ENCODE results near the gene TCF25.
"Not testable (repeated sequence)": the region's sequence is repeated elsewhere in the genome, so short reads cannot be mapped to it uniquely, and the experiment has no call there.

Gene TCF25

GRCh38 chr16:89870440-89870839 lies 3.0 kb upstream of the TCF25 start:
- H3K4me3 ChIP-seq: no peak overlapping the region

GRCh38 chr16:89871895-89872294 lies 1.5 kb upstream of the TCF25 start:
- Histone ChIP-seq H3K4me3 (no peak overlapping the region), H3K27ac (no peak overlapping the region)
- no peak for TF ChIP-seq CTCF (IDR thresholded peaks at IDR 0.05)
- no peak for DNase-seq (ENCODE audit: low spot score)

More at GRCh38 chr16:89870440-89870839, 3.0 kb upstream of the TCF25 start:
- no peak for TF ChIP-seq CTCF (IDR thresholded peaks at IDR 0.05)
- no peak overlapping the region for H3K27ac ChIP-seq
- no peak for DNase-seq (ENCODE audit: low spot score)

- Histone ChIP-seq H3K4me3 (peak overlapping the region; percentile 95), H3K27ac (peak overlapping the region; percentile 98 to 100)
- TF ChIP-seq CTCF (IDR thresholded peaks at IDR 0.05): no peak
- peak; percentile 99 for DNase-seq (ENCODE audit: low spot score)
Measured at GRCh38 chr16:89873972-89874689, 739 bp downstream of the TCF25 start.

- not testable (repeated sequence) for H3K4me3 ChIP-seq; DNase-seq (ENCODE audit: low spot score); H3K27ac ChIP-seq
Measured at GRCh38 chr16:89879123-89879522, 5.7 kb downstream of the TCF25 start.

GRCh38 chr16:89880477-89881367 lies 7.3 kb downstream of the TCF25 start:
- H3K27ac ChIP-seq: no peak overlapping the region
- no peak overlapping the region for H3K4me3 ChIP-seq
- no peak for TF ChIP-seq CTCF (IDR thresholded peaks at IDR 0.05)
- no peak for DNase-seq (ENCODE audit: low spot score)

- no peak overlapping the region for H3K4me3 ChIP-seq
- TF ChIP-seq CTCF (IDR thresholded peaks at IDR 0.05): no peak
- no peak overlapping the region for H3K27ac ChIP-seq
- DNase-seq (ENCODE audit: low spot score): no peak
Measured at GRCh38 chr16:89881368-89881730, 8.0 kb downstream of the TCF25 start.

- Histone ChIP-seq H3K4me3 (no peak overlapping the region), H3K27ac (no peak overlapping the region)
- no peak for DNase-seq (ENCODE audit: low spot score)
- TF ChIP-seq CTCF (IDR thresholded peaks at IDR 0.05): no peak
Measured at GRCh38 chr16:89883346-89884040, 10.1 kb downstream of the TCF25 start.

Data from coronary artery (tissue), 2 donors.